ENCODE data around the gene OR8H2.
"Not testable (repeated sequence)": the region's sequence is repeated elsewhere in the genome, so short reads cannot be mapped to it uniquely, and the experiment has no call there.

OR8H2 gene, protein sequence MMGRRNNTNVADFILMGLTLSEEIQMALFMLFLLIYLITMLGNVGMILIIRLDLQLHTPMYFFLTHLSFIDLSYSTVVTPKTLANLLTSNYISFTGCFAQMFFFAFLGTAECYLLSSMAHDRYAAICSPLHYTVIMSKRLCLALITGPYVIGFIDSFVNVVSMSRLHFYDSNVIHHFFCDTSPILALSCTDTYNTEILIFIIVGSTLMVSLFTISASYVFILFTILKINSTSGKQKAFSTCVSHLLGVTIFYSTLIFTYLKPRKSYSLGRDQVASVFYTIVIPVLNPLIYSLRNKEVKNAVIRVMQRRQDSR

GRCh38 chr11:56103210-56103737 lies at the start of gene OR8H2:
TSS of gene OR8H2 (plus strand) at chr11:56103687. CDS start at chr11:56105043, 1,356 bp downstream.
- DNase-seq (ENCODE audit: low spot score), result no peak

- DNase-seq (ENCODE audit: low spot score), result not testable (repeated sequence)
Measured at GRCh38 chr11:56056366-56056765, 47.1 kb upstream of the OR8H2 start.

GRCh38 chr11:56057661-56058237 lies 45.7 kb upstream of the OR8H2 start:
- DNase-seq (ENCODE audit: low spot score), result not testable (repeated sequence)

DNA sequence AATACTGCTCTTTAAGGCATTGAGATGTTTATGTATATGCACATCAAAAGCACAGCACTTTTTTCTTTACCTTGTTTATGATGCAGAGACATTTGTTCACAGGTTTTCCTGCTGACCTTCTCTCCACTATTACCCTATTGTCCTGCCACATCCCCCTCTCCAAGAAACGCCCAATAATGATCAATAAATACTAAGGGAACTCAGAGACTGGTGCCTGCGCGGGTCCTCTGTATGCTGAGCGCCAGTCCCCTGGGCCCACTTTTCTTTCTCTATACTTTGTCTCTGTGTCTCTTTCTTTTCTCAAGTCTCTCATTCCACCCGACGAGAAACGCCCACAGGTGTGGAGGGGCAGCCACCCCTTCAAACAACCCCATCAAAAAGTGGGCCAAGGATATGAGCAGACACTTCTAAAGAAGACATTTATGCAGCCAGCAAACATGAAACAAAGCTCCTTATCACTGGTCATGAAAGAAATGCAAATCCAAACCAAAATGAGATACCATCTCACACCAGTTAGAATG lies 45.2 kb upstream of the OR8H2 start:
- DNase-seq (ENCODE audit: low spot score), result not testable (repeated sequence)

- no peak for DNase-seq (ENCODE audit: low spot score)
Measured at GRCh38 chr11:56066980-56067379, 36.5 kb upstream of the OR8H2 start.

DNA sequence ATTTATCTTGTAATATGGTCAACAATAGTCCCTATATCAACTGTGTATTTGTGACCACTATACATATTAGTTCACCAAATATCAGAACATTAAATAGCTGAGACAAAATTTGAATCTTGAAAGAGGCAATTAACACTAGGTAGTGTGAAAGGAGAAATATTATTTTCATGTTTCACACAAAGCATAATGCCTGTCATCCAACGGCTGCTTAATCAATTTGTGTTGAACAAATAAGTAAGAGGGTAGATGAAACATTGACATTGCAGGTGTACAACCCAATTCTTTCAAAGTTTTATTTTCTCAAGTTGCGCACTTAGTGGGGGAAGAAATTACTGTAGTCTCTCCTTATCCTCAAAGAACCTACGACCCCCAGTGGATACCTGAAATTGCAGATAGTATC lies 13.8 kb upstream of the OR8H2 start:
- no peak for DNase-seq (ENCODE audit: low spot score)

DNA sequence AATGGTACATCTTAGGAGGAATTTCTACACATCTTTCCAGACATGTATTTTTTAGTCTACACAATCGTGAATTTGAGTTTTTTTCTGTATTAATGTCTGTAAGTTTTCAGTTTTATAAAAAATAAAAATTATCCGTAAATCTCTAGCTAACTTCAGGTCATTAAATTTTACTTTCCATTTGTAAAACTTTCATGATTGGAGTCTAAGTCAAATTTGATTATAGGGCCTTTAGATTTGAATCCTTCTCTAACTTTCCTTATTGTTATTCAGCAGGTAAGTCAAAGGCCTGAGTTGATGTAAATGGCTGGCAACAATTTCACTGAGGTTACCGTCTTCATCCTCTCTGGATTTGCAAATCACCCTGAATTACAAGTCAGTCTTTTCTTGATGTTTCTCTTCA lies 10.5 kb upstream of the OR8H2 start, which contains the start of gene OR8I2:
OR8I2 (plus strand) TSS at position 301 of the 400 bp plus-strand sequence; CDS start at position 301, 0 bp downstream.
- no peak for DNase-seq (ENCODE audit: low spot score)

- DNase-seq (ENCODE audit: low spot score), result no peak
Measured at GRCh38 chr11:56122073-56122472, 18.6 kb downstream of the OR8H2 start, which contains the start of gene OR8H3. TSS of gene OR8H3 (plus strand) at chr11:56122373. CDS start at chr11:56122373, 0 bp downstream.

GRCh38 chr11:56140151-56140661 lies 36.7 kb downstream of the OR8H2 start, which contains the start of gene OR8J3:
TSS of gene OR8J3 (minus strand) at chr11:56140201. CDS start at chr11:56137718, 2,483 bp downstream.
- no peak for DNase-seq (ENCODE audit: low spot score)

GRCh38 chr11:56143681-56144080 lies 40.2 kb downstream of the OR8H2 start:
- DNase-seq (ENCODE audit: low spot score), result not testable (repeated sequence)

DNA sequence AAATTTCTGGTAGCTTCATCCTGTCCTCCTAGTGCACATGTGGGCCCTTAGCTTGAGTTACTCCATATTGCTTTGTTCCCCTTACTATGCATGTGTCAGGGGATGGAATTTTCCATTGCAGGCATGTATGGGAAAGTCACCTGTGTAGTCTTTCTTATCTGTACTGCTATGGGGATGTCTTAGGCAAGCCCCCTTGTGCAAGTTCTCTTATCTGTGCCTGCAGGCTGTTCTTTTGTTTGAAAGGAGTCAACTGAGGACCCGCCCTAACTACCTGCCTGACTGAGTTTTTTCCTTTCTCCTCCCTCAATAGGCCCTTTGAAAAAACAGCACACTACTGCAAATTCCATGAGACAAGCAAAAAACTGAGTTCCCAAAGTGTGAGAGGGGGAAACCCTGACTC lies 47.9 kb downstream of the OR8H2 start:
- no peak for DNase-seq (ENCODE audit: low spot score)

DNA sequence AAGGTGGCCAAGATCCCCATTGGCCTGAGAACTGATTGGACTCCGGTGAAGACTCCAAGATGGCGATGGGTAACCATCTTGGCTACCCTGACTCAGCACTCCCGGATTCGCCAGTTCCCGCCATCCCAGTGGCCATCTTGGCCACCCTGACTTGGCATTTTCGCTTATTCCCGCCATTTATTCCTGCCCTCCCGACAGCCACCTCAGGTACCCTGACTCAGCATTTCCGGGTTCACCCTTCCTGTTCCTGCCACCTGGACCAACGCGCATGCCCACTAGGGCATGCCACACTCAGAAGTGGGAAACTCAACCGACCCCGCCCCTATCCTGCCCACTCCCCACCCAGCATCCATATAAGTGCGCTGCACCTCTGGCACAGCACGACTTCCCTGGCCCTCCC lies 48.8 kb downstream of the OR8H2 start:
- DNase-seq (ENCODE audit: low spot score), result no peak

All from HuH-7.5 (cell line).